ENCODE measurements around the gene STX3. TPM values are rescaled to one million over a fixed set of nuclear protein-coding genes. Genes with fewer than 3 reads are reported as not detected.
"Not testable (repeated sequence)": the region's sequence is repeated elsewhere in the genome, so short reads cannot be mapped to it uniquely, and the experiment has no call there.

STX3 gene
- total RNA-seq, 1 experiment from 2014 or later = 25.4 TPM

GRCh38 chr11:59787816-59788215, 32.6 kb downstream of the STX3 start:
- no peak for DNase-seq (ENCODE audit: low spot score)

DNA sequence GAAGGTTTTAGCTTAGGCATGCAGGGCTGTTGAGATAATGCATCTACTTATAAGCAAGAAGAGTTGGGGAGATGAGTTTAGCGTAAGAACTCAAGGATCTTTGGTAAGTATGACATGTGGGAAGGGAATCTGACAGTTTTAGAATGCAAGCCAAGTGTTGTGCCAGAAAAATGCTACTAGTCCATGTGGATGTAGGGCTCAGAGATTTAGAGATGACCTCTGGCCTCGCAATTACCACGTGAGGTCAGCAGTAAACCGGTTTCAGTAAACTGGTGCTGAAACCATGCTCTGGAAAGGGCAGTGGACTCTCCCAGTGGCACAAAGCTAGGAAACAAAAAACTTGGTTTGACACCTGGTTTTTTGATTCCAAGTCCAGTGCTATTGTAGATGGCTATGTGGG, 36.5 kb downstream of the STX3 start:
- DNase-seq (ENCODE audit: low spot score) = no peak

DNA sequence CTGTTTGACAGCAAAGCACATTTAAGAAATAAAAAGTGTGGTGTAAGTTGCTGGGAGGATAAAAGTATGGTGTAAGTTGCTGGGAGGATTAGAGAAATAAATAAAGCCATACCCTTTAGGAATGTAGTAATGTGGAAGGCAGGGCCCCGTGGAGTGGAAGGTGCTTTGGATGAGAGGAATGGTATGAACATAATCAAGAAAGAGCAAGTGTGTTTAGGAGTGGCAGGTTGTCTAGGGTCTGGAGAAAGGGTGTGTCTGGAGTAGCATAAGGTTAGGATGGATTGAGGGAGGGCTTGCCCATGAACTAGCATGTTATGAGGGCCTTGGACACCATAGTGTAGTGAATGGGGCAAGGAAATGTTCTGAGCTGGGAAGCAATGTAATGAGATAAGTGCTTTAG, 37.3 kb downstream of the STX3 start:
- DNase-seq (ENCODE audit: low spot score) = no peak

DNA sequence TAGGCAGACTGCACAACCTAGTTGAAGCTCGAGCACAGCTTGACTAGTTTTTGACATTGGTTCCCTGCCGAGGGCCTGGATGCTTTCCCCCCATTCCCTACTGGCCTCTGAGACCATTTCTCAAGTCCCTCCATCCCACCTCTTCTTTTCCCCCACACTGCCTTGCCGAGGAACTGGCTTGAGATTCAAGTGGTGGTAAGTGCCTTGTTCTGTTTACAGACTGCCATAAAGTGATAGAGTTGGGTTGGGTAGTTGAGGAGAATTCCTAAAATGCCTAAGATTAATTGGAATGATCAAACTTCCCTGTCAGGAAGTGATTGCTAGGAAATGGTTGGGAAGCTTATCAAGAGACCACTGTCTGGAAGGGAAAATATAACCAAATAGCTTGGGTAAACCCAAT, 39.2 kb downstream of the STX3 start:
- no peak for DNase-seq (ENCODE audit: low spot score)

DNA sequence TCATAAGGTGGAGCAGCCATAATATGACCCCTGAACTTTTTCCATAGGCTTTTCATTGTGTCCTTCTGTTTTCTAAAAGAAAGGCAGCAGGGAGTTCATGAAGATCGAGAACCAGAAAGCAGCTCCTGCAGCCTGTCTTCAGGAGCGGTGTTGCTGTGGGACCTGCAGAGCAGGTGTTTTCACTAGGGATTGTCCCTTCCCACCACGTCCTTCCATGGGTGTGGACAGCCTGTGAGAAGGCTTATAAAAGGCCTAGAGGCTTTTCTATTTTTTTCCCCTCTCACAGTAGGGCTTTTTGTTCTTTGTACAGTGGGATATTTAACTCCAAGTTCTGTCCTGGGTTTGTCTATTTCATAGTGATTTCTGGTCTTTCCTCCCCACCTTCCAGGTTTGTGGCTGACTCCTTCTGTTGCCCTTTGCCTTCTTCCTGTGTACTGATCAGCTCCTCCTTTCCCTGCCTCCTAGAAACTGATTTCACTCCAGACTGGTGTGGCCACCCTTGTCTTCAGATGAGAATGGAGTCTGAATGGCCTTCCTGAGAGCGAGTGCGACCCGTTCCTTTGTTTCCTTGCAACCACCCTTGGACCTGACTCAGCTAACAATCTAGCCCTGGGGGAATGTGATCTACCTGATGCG, 45.3 kb downstream of the STX3 start:
- DNase-seq (ENCODE audit: low spot score) = no peak

- DNase-seq (ENCODE audit: low spot score) = no peak
Observed at GRCh38 chr11:59801160-59801706, 46.1 kb downstream of the STX3 start.

DNA sequence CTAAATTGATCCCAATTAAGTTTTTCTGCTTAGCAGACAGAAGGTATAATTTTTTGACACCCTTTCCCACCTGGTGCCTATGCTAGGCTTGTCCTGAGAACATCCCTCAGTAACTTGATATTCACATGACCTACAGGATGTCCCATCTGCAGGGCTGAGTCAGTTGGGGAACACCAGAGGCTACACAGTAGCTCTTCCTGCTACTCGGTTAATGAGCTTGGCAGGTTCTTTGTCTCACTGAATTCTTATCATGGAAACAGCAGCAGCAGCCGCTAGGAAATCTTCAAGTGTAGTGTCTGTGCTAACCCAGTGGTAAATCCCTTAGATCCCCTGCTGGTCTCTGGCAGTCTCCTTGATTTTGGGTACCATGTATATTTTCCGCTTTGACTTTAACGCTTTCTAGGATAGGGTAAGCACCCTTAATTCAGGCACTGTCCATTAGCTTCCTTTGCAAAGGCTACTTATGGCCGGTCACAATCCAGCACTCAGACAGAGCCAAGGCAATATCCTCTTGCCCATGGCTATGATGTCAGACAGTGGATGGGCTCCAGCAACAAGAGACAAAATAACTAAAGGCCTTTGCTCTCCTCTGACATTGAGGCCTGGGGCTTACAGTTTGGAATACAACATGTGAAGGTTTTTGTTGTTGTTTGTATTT, 46.9 kb downstream of the STX3 start:
- DNase-seq (ENCODE audit: low spot score) = no peak

DNA sequence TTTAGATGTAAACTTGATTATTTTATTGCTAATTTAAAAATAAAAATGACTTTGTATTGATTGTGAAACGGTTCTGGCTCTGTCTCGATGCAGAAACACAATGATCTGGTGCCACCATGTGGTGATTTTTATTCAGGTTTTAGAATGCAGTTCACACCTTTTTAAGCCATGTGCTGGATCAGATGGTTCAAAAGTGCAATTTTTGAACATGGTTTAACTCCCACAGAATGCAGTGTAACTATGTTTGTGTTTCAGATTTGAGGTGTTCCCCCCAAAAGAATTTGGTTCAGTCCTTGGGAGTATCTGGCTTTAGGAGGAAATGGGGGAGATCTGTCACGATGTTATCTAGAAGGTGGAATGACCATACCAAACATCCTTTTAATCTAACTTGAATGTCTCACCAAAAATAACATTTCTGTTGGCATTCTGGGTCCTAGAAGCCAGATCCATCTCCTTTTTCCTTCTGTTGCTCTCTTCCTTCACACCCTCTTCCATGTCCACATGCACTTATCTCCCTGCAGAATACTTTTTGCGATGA, 47.5 kb downstream of the STX3 start:
- no peak for DNase-seq (ENCODE audit: low spot score)

DNA sequence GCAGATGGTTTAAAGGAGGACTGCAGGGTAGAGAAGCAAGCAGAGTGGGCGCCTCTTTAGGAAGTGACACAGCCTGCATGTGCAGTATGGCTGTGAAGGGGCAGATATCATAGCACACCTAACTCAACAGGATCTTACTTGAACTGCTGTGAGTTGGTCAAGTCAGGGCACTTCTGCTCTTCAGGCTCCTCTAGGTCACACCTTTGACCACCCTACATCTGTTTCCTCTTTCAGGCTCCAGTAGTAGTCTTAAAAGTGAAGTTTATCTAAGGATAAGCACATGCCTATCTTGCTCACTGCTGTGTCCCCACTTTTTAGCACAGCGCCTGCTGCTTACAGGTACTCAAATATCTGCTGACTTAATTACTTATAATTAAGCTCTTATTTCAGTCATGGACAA, 48.9 kb downstream of the STX3 start:
- DNase-seq (ENCODE audit: low spot score) = no peak

DNA sequence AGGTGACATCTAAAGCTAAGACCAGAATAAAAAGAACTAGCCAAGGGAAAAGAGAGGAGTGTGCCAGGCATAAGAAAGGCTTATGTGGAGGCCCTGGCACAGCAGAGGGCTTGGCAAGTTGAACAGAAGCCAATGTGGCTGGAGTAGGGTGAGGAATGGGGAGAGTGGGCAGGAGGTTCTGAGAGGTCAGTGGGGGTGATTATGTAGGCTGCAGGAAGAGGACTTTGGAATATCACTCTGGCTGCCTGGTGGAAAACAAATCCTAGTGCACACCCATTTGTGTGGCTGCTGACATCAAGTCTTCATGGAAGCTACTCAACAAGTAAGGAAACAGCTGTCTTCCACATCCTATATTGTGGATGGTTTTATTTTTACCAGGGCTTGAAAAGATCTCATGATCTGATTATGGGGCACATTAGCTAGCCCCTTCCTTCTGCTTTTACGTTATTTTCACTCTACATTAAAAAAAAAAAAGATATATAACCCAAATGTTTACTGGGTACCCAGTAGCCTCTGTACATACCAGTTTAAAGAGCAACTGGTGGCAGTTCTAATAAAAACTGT, 52.0 kb downstream of the STX3 start:
- DNase-seq (ENCODE audit: low spot score) = no peak

GRCh38 chr11:59810189-59810910, 55.2 kb downstream of the STX3 start, which contains the start of gene MRPL16:
MRPL16 (minus strand) TSS chr11:59810778; CDS start chr11:59810658, 120 bp downstream.
- DNase-seq (ENCODE audit: low spot score) = peak; percentile 74

DNA sequence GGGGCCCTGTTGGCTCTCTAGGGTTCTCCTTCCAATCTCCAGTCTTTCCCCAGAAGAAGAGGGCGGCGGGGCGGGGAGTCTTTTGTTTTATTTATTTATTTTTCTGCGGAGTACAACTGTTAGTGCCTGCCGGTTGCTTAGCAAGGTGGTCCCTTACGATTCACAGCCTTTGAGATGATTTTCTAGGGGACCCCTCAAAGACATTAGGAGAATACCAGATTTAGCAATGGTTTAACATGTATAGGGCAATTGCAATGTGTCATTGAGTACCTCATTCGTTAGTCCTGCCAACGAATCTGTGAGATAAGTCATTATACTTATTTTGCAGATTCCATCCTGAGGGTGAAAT, 55.7 kb downstream of the STX3 start:
- no peak for DNase-seq (ENCODE audit: low spot score)

DNA sequence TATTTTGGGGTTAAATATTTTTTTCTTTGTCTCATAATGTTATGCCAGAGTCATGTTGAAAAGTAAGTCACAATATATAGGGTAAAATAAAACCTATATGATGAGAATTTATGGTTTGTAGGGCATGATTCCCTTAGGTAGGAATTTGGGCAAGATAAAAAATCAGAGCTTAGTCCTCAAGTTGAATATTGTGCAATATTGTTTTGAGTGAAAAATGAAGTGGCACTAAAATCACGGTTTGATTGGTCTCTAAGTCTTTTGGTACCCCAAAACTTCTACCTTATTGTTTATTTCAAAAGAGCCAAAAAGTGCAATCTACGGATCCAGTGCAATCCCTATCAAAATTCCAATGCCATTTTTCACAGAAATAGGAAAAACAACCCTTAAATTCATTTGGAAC, 57.0 kb downstream of the STX3 start:
- no peak for DNase-seq (ENCODE audit: low spot score)

DNA sequence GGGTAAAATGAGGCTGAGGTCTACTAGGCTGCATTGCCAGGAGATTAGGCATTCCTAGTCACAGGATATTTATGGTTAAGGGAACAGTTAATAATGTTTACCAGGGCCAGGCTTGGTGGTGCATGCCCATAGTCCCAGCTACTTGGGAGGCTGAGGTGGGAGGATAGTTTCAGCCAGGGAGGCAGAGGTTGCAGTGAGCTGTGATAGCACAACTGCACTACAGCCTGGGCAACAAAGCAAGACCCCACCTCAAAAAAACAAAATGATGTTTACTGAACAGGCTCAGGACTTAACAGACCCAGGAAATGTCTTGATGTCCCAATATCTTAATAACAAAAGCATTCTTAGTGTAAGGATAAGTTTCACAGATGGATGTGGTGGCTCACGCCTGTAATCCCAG, 58.2 kb downstream of the STX3 start:
- DNase-seq (ENCODE audit: low spot score) = no peak

- no peak for DNase-seq (ENCODE audit: low spot score)
Observed at GRCh38 chr11:59814021-59814420, 58.8 kb downstream of the STX3 start.

GRCh38 chr11:59815754-59816153, 60.6 kb downstream of the STX3 start:
- DNase-seq (ENCODE audit: low spot score) = no peak

GRCh38 chr11:59816434-59816833, 61.3 kb downstream of the STX3 start:
- DNase-seq (ENCODE audit: low spot score) = not testable (repeated sequence)

GRCh38 chr11:59818572-59818971, 63.4 kb downstream of the STX3 start:
- DNase-seq (ENCODE audit: low spot score) = no peak

GRCh38 chr11:59822989-59823566, 67.9 kb downstream of the STX3 start:
- peak; percentile 74 for DNase-seq (ENCODE audit: low spot score)

DNA sequence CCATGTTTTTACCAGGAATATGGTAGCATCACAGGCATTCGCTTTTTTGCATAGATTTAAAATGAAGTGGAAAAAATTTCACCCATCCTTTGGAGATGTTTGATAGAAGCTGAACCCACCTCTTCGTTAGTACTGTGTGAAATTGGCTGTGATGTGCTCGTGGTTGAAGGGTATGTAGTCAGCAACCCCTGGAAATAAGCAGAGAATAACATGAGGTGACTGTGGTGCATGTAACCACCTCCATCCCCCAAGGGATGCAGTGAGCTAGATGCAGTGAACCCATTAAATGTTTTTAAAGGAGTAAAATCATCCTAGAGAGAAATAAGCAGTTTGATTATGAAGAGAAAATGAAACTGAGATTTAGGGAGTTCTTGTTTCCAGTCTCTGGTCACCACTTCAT, 74.2 kb downstream of the STX3 start:
- DNase-seq (ENCODE audit: low spot score) = no peak

GRCh38 chr11:59833602-59834001, 78.4 kb downstream of the STX3 start:
- DNase-seq (ENCODE audit: low spot score) = no peak

GRCh38 chr11:59839615-59840014, 84.4 kb downstream of the STX3 start:
- DNase-seq (ENCODE audit: low spot score) = no peak

Measured in H4 (cell line).